Jurkat, Clone E6-1 (cell line): ENCODE results near the gene TUSC1. TPM values are rescaled to one million over a fixed set of nuclear protein-coding genes. Genes with fewer than 3 reads are reported as not detected.
A peak's percentile ranks its signal among the peaks of the same experiment; 100 is the strongest.
"Not testable (repeated sequence)": the region's sequence is repeated elsewhere in the genome, so short reads cannot be mapped to it uniquely, and the experiment has no call there.

Source experiments
- DNase-seq: peaks from one replicate; pipeline ENCODE4 v3.0.0-alpha.2; 2011; ENCODE audit warnings: low read depth, low spot score
- H3K4me3 ChIP-seq: 2 replicates; pipeline ENCODE4 v1.5.1; 2011; ENCODE audit warnings: mild to moderate bottlenecking, low read length, control low read depth, moderate library complexity
- polyA plus RNA-seq: library from polyadenylated mRNA; unstranded; fragments of >200 nt; gene quantifications from one replicate; pipeline ENCODE4 v1.2.1, GENCODE V29; 2012; ENCODE audit warnings: missing spikeins; ENCODE audit not compliant: insufficient read length, insufficient read depth

TUSC1 gene
- not detected for polyA plus RNA-seq

DNA sequence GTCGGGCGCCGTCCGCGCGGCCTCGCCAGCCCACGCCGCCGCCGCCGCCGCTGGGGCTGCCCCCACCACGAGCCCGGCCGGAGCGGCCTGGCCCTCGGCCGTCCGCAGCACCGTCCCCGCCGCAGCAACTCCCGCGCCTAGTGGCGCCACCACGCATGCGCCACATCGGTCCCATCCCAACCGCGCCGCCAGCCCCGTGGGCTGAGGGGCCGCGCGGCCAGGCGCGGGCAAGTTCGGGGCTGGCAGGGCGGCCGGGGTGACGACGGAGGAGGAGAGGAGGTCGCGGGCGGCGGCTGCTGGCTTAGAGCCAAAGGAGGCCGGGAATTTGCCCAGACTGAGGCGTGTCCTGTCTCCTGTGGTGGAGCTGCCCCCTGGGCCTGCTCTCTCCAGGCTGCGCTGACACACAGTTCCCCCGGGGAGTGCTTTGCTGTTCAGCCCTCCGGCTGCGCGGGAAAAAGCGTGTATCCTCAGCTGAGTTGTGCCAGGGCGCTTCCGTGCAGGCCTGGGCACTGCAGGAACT lies at the start of gene TUSC1:
TUSC1 (minus strand) TSS at position 298 of the 520 bp plus-strand sequence; CDS start at position 166, 132 bp downstream.
- H3K4me3 ChIP-seq, result no peak within 1 kb of the TSS
- no peak for DNase-seq

- H3K4me3 ChIP-seq, result no peak overlapping the region
- no peak for DNase-seq
Measured at GRCh38 chr9:25726871-25727410, 48.7 kb upstream of the TUSC1 start.

- no peak overlapping the region for H3K4me3 ChIP-seq
Measured at GRCh38 chr9:25724424-25724823, 46.2 kb upstream of the TUSC1 start.

DNA sequence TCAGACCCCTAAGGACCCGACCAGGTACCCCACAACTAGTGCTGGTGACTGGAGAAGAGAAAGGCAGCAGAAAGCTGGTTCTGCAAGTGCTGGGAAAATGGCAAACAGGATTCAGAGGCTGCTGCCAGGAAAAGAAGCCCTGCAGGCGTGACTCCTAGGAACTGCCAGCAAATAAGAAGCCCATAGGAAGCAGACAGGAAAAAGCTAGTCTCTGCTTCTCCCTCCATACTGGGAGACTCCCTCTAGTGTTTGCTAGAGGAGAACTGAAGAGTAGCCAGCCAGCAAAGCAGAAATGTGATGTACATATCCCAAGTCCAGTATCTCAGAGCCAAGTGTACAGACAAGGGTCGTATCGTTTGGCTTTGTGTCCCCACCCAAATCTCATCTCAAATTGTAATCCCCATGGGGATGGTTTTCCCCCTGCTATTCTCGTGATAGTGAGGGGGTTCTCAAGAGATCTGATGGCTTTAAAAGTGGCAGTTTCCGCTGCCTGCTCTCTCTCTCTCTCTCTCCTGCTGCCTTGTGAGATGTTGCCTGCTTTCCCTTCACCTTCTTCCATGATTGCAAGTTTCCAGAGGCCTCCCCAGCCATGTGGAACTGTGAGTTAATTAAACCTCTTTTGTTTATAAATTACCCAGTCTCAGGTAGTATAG lies 38.1 kb upstream of the TUSC1 start:
- no peak overlapping the region for H3K4me3 ChIP-seq
- DNase-seq, result peak; percentile 9

More at GRCh38 chr9:25724424-25724823, 46.2 kb upstream of the TUSC1 start:
- no peak for DNase-seq

- DNase-seq, result no peak
- H3K4me3 ChIP-seq, result no peak overlapping the region
Measured at GRCh38 chr9:25709941-25710340, 31.7 kb upstream of the TUSC1 start.

- DNase-seq, result no peak
Measured at GRCh38 chr9:25704800-25705199, 26.6 kb upstream of the TUSC1 start.

GRCh38 chr9:25703701-25704357 lies 25.6 kb upstream of the TUSC1 start:
- no peak overlapping the region for H3K4me3 ChIP-seq
- no peak for DNase-seq

More at GRCh38 chr9:25704800-25705199, 26.6 kb upstream of the TUSC1 start:
- H3K4me3 ChIP-seq, result no peak overlapping the region

DNA sequence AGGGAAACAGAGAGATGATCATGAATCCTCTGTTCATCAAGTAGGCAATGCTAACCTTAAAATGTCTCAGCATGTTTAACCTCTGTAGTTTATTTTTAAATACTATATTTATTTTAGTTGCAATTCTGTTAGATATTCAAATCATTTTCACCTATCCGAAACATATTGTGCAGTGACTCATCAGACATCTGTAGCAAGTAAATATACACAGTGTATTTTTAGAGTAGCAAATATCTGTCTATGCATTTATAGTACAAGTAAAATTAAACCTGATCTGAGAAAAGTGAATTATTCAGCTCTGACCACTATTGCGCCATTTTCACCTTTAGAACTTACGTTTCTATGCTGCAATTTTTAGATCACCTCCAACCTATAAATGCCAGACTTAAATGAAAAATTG lies 24.3 kb upstream of the TUSC1 start:
- DNase-seq, result no peak
- H3K4me3 ChIP-seq, result no peak overlapping the region

DNA sequence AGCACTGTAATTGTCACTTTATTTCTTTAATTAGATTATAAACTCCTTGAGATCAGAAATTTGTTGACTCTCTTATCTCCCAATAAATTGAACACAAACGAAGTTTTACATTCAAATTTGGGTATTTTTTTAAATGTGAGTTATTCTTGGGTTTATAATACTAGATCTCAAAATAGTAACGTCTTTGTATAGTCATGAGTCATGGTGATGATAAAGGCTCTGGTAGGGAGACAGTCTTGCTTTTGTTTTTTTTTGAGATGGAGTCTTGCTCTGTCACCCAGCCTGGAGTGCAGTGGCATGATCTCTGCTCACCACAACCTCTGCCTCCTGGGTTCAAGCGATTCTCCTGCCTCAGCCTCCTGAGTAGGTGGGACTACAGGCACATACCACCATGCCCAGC lies 22.7 kb upstream of the TUSC1 start:
- H3K4me3 ChIP-seq, DNase-seq: not testable (repeated sequence)

DNA sequence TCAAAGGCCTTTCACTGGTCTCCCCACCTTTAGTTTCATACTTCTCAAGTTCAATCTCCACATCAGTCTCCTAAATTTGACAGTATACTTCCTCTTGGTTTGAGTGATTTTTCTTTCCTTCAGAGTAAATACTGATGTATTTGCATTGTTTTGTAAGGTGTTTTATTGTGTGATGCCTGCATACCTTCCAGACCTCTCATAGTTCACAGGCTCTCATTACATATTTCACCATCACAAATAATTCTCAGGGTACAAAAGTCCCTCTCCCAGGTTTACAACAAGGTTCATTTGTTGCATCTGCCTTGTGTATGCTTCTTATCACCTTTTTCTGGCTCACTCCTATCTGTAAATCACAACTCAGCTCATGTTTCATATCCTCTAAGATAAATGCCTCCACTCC lies 22.2 kb upstream of the TUSC1 start:
- no peak overlapping the region for H3K4me3 ChIP-seq
- no peak for DNase-seq

DNA sequence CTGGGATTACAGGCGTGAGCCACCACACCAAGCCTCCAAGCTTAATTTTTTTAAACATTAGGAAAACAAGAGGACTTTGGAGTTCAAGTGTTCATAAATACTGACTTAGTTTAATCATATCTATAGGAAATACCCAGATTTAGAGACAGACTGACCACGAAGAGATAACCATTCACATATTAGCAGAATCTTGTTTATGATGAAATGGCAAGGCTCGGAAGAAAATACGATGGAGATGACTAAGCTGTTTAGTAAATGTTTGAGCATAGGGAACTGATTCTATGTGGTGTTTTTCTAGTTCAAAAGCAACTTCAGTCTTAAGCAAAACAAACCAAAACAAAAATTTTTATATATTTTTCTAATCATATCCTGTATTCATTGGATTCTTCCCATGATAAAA lies 13.5 kb upstream of the TUSC1 start:
- no peak for DNase-seq
- no peak overlapping the region for H3K4me3 ChIP-seq

DNA sequence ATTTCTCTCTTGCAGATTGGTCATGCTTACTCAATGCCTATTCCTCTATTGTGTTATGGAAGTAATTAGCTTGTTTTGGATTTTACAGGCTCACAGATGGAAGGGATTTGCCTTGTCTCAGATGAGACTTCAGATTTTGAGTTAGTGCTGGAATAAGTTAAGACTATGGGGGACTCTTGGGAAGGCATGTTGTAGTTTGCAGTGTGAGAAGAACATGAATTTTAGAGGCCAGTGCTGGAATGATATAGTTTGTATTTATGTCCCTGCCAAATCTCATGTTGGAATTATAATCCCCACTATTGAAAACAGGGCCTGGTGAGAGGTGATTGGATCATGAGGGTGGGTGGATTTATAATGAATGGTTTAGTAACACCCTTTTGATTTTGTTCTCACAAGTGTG lies 6.1 kb upstream of the TUSC1 start:
- DNase-seq, result no peak
- no peak overlapping the region for H3K4me3 ChIP-seq

- DNase-seq, result no peak
Measured at GRCh38 chr9:25681266-25681665, 3.0 kb upstream of the TUSC1 start.

GRCh38 chr9:25678846-25679360 lies 659 bp upstream of the TUSC1 start:
- no peak for DNase-seq
- no peak overlapping the region for H3K4me3 ChIP-seq

More at GRCh38 chr9:25681266-25681665, 3.0 kb upstream of the TUSC1 start:
- no peak overlapping the region for H3K4me3 ChIP-seq

DNA sequence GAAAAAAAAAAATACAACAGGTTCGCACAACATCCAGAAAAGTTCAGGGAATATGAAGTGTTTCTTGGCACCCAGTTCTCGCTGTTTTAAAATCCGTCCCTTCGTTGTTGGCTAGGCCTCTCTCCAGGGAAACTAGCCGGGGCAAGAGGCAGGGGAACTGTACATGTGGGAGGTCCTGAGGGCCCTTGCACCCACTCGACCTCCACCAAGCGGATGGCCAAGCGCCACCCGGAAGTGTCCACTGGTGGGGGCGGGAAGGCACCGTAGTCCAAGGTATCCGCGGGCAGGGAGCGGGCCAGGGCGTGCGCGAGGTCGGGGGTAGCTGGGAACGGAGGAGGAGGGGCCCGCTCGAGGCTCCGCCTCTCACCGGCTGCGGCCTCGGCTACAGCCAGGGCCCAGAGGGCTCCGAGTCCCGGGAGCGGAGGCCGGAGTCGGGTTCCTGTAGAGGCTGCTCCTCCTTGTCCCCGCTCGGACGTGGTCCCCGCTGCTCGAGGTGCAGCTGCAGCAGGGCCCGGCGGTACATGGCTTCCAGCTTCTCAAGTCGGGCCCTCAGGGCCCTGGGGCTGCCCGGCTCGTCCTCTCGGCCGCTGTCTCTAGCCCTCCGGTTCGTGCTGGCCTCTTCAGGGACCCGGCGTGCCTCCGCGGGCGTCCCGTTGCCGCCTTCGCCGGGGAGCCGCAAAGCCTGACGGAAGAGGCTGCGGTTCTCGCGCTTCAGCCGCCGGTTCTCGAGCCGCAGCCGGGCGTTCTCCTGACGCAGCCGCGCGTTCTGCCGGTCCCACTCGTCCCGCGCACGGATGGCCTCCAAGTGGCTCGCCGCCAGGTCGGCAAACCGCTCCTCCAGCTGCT lies 720 bp downstream of the TUSC1 start:
- H3K4me3 ChIP-seq, result no peak overlapping the region
- no peak for DNase-seq

- not testable (repeated sequence) for DNase-seq, H3K4me3 ChIP-seq
Measured at GRCh38 chr9:25675858-25676257, 2.4 kb downstream of the TUSC1 start.

DNA sequence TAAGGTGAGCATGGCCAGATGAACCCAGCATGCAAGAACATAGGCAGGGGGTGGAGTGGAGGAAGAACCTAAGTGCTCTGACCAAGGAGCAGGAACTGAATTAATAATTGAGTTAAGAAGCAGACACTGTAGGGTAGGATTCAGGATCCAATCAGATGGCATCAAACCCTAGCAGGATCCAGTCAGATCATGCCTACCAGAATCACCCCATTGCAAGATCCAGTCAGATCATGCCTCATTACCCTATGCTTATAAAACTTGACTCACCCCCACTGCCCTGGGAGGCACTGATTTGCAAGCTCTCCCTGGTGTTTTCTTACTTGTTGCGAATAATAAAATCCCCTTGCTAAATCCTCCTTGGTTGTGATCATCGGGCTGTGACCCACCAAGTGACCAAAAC lies 19.7 kb downstream of the TUSC1 start:
- H3K4me3 ChIP-seq, result no peak overlapping the region
- DNase-seq, result no peak

DNA sequence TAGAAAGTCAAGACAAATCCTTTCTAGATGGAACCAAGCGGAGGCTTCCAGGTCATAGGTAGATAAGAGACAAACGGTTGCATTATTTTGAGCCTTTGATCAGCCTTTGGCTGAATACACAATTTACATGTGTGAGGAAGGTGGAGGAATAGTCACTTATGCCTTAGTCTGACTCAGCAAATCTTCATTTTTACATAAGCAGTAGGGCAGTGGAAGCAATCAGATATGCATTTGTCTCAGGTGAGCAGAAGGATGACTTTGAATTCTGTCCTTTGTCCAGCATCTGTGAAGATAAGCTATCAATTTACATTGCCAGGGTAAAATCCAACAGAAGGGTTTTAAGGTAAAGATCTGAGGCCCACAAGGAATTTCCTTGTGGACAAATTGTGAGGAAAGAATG lies 23.8 kb downstream of the TUSC1 start:
- DNase-seq, result no peak

GRCh38 chr9:25648116-25648515 lies 30.1 kb downstream of the TUSC1 start:
- H3K4me3 ChIP-seq, result no peak overlapping the region
- DNase-seq, result no peak

More for the DNA sequence above, 23.8 kb downstream of the TUSC1 start:
- H3K4me3 ChIP-seq, result no peak overlapping the region
